Activated CD4-positive, alpha-beta memory T cell treated with anti-CD3 and anti-CD28 coated beads, Interleukin-2, amount 10 ng/mL, durations not matched to agents 7 days and 5 days (primary cell): Measurements from ENCODE around the gene OXSR1. TPM values are rescaled to one million over a fixed set of nuclear protein-coding genes. Genes with fewer than 3 reads are reported as not detected.
A peak's percentile ranks its signal among the peaks of the same experiment; 100 is the strongest.
"Not testable (repeated sequence)": the region's sequence is repeated elsewhere in the genome, so short reads cannot be mapped to it uniquely, and the experiment has no call there.

Experiments used
- CTCF ChIA-PET: fragments of 350-600 bp; sonication (Branson Sonifier 250); formaldehyde crosslinking; loops from one replicate; lab custom pipeline; 2021; ENCODE audit warnings: antibody characterized with exemption, inconsistent platforms; lab: Charles Lee
- POLR2A ChIA-PET: fragments of 350-600 bp; sonication (Branson Sonifier 250); formaldehyde crosslinking; loops from one replicate; lab custom pipeline; 2021; ENCODE audit warnings: antibody characterized with exemption; lab: Charles Lee
- DNase-seq: peaks from one replicate; pipeline ENCODE4 v3.0.0-alpha.2; 2020
- H3K27ac Mint-ChIP-seq: one replicate; pipeline ENCODE4 v1.8.0; 2021; ENCODE audit warnings: mild to moderate bottlenecking, mixed read lengths
- H3K27me3 Mint-ChIP-seq: one replicate; pipeline ENCODE4 v1.8.0; 2021; ENCODE audit warnings: mixed read lengths
- H3K36me3 Mint-ChIP-seq: one replicate; pipeline ENCODE4 v1.8.0; 2021; ENCODE audit warnings: low read depth, mixed read lengths
- H3K4me1 Mint-ChIP-seq: one replicate; pipeline ENCODE4 v1.8.0; 2021; ENCODE audit warnings: mixed read lengths
- H3K4me3 Mint-ChIP-seq: one replicate; pipeline ENCODE4 v1.8.0; 2021; ENCODE audit warnings: mild to moderate bottlenecking, mixed read lengths
- H3K9me3 Mint-ChIP-seq: one replicate; pipeline ENCODE4 v1.8.0; 2021; ENCODE audit warnings: mixed read lengths
- total RNA-seq, 2 experiments: library from RNA; stranded (reverse); gene quantifications; one replicate each; pipeline ENCODE4 v1.2.3, GENCODE V29; 2021

Gene OXSR1
- total RNA-seq, 2 experiments from 2014 or later, result 67.5 to 71.3 TPM

GRCh38 chr3:38186781-38187180 is 21.4 kb downstream of the OXSR1 start:
- Mint-ChIP-seq H3K9me3 (no peaks in the 10 kb centered on the region), H3K36me3 (peaks cover 47% of the 10 kb centered on the region), H3K27me3 (no peaks in the 10 kb centered on the region), H3K4me1 (peaks cover 9% of the 10 kb centered on the region), H3K27ac (no peak overlapping the region), H3K4me3 (no peak overlapping the region)
- POLR2A ChIA-PET, result interaction anchor here (1.6 to 2.6 kb wide), 2 partner anchors 21 to 50 kb away, joined by 3 to 18 read pairs; partner anchors contain the start of genes ACAA1 and OXSR1
- DNase-seq, result no peak
- CTCF ChIA-PET, result no interaction called here

DNA sequence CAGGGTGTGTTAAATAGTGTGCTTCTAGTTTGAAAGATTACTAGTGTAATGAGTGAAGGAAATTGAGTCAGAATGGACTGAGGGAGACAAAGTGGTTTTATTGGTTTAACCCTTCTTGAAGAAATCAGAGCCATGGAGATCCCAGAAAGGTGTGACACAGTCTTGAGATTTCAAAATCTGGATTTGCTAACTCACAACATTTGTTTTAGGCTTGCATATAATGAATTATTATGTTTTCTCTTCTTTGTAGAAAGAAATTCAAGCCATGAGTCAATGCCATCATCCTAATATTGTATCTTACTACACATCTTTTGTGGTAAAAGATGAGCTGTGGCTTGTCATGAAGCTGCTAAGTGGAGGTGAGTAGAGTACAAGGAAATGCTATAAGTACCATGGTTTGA is 25.1 kb downstream of the OXSR1 start:
- Mint-ChIP-seq H3K4me1 (peaks cover 9% of the 10 kb centered on the region), H3K36me3 (peaks cover 48% of the 10 kb centered on the region), H3K4me3 (no peak overlapping the region), H3K9me3 (no peaks in the 10 kb centered on the region), H3K27ac (peak overlapping the region; percentile 24), H3K27me3 (no peaks in the 10 kb centered on the region)
- no peak for DNase-seq
- POLR2A ChIA-PET, result interaction anchor here (1.9 to 4.8 kb wide), 2 partner anchors 14 to 26 kb away, joined by 7 to 34 read pairs; partner anchors contain the start of gene OXSR1
- CTCF ChIA-PET, result interaction anchor here (1.0 to 1.4 kb wide), 2 partner anchors 15 to 26 kb away, joined by 4 to 6 read pairs; no protein-coding TSS in a partner anchor

GRCh38 chr3:38202931-38203330 is 37.6 kb downstream of the OXSR1 start:
- H3K27me3 Mint-ChIP-seq, H3K27ac Mint-ChIP-seq, POLR2A ChIA-PET, H3K4me3 Mint-ChIP-seq, DNase-seq, H3K9me3 Mint-ChIP-seq: not testable (repeated sequence)
- Mint-ChIP-seq H3K36me3 (peaks cover 59% of the 10 kb centered on the region), H3K4me1 (peaks cover 57% of the 10 kb centered on the region)
- CTCF ChIA-PET, result interaction anchor here (0.7 kb wide), 1 partner anchor 14 kb away, joined by 3 read pairs; no protein-coding TSS in a partner anchor

DNA sequence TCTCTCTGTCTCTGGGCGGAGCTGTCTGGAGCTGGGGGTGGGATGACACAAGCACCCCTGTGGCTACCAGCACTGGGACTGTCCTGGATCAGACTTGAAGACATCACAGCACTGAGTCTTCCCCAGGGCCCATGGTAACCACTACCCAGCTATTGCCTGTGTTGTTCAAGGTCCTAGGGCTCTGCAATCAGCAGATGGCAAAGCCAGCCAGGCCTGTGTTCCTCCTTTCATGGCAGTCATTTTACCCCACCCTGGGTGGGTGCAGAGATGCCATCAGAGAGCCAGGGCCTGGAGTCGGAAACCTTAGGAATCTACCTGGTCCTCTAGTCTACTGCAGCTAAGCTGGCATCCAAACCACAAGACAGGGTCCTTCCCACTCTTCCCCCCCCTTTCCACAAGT is 38.4 kb downstream of the OXSR1 start:
- peaks cover 61% of the 10 kb centered on the region for H3K4me1 Mint-ChIP-seq

DNA sequence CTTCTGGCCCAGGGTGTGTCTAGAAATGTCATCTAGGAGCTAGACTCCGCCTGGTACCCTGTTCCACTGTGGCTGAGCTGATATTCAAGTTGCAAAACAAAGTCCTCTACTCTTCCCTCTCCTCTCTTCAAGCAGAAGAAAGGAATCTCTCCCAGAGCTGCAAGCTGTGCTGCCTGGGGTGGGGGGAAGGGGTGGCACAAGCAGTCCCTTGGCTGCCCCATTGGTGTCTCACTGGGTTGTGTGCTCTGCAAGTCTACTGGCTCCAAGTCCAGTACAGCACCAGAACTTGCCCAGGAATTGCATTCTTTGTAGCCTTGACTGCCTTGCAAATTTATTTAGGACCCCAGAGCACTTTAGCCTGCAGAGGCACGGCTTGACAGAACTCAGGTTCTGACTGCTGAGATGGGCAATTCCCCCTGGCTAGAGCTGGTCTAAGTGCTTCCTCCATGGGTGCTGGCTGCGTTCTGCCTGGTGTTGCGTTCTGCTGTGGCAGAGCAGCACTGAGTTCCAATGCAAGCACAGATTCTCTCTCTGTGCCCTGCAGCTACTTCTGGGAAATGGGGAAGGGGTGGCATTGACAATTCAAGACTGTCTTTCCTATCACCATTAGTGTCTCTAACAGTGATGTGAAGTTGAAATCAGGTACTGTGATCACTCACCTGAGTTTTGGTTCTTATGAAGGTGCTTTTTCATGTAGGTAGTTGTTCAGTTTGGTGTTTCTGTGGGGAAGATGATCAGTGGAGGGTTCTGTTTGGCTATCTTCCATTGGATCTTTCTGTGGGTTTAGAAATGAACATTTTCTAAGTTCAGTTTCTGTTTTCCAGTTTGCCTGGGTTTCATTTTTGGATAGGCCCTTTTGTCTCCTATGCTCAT is 39.5 kb downstream of the OXSR1 start:
- Mint-ChIP-seq H3K4me1 (peaks cover 66% of the 10 kb centered on the region), H3K36me3 (peaks cover 58% of the 10 kb centered on the region), H3K4me3 (no peak overlapping the region), H3K9me3 (no peaks in the 10 kb centered on the region), H3K27me3 (no peaks in the 10 kb centered on the region), H3K27ac (peak overlapping the region; percentile 59)
- ChIA-PET CTCF (interaction anchor here (1.7 kb wide), 1 partner anchor 14 kb away, joined by 4 read pairs; no protein-coding TSS in a partner anchor), POLR2A (interaction anchor here (0.7 to 3.8 kb wide), 5 partner anchors 8 to 68 kb away, joined by 3 to 20 read pairs (median 10); partner anchors contain the start of genes ACAA1 and OXSR1)
- no peak for DNase-seq

More for the DNA sequence above, 38.4 kb downstream of the OXSR1 start:
- H3K27ac Mint-ChIP-seq, result no peak overlapping the region
- ChIA-PET POLR2A (interaction anchor here (1.8 to 3.8 kb wide), 3 partner anchors 9 to 39 kb away, joined by 7 to 20 read pairs (median 10); partner anchors contain the start of gene OXSR1), CTCF (interaction anchor here (0.7 kb wide), 1 partner anchor 280 kb away, joined by 3 read pairs; no protein-coding TSS in a partner anchor)
- H3K4me3 Mint-ChIP-seq, result no peak overlapping the region
- no peaks in the 10 kb centered on the region for H3K9me3 Mint-ChIP-seq
- DNase-seq, result no peak
- H3K27me3 Mint-ChIP-seq, result no peaks in the 10 kb centered on the region
- peaks cover 60% of the 10 kb centered on the region for H3K36me3 Mint-ChIP-seq

GRCh38 chr3:38205472-38205805 is 40.1 kb downstream of the OXSR1 start:
- CTCF ChIA-PET, result interaction anchor here (1.7 kb wide), 1 partner anchor 15 kb away, joined by 4 read pairs; no protein-coding TSS in a partner anchor
- H3K27me3 Mint-ChIP-seq, result no peaks in the 10 kb centered on the region
- peak overlapping the region; percentile 59 for H3K27ac Mint-ChIP-seq
- no peak for DNase-seq
- H3K9me3 Mint-ChIP-seq, result no peaks in the 10 kb centered on the region
- no peak overlapping the region for H3K4me3 Mint-ChIP-seq
- POLR2A ChIA-PET, result interaction anchor here (0.7 to 3.8 kb wide), 5 partner anchors 8 to 68 kb away, joined by 3 to 20 read pairs (median 7); partner anchors contain the start of genes ACAA1 and OXSR1
- peaks cover 69% of the 10 kb centered on the region for H3K4me1 Mint-ChIP-seq
- H3K36me3 Mint-ChIP-seq, result peaks cover 56% of the 10 kb centered on the region

DNA sequence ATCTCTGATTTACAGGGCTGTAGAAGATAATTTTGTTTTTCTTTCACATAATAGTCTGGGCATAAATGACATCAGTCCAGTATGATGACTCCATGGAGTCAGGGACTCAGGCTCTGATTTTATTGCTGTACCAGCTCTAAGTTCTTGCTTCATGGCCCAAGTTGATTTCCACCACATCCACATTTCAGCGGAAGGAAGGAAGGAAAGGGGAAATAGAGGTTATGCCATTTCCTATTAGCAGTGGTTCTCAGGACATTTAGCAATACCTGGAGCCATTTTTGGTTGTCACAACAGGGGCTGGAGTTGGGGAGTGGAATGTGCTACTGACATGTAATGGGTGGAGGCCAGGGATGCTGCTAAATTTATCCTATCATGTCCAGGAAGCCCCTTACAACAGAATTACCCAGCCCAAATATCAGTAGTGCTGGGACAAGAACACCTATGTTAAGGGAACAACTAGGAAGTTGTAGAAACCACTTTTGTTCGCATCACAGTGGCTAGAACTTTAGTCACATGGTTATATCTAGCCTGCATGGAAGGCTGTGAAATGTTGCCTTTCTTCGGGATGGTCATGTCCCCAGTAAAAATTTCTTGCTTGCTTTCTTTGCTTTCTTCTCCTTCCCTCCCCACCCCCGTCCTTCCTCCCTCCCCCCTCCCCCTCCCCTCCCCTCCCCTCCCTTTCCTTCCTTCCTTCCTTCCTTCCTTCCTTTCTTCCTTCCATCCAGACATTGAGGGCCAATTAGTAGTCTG is 42.1 kb downstream of the OXSR1 start:
- POLR2A ChIA-PET, result interaction anchor here (2.2 to 3.8 kb wide), 2 partner anchors 42 to 70 kb away, joined by 10 to 20 read pairs; partner anchors contain the start of genes ACAA1 and OXSR1
- Mint-ChIP-seq H3K4me3 (no peak overlapping the region), H3K4me1 (peaks cover 72% of the 10 kb centered on the region), H3K36me3 (peaks cover 54% of the 10 kb centered on the region), H3K27ac (no peak overlapping the region), H3K9me3 (no peaks in the 10 kb centered on the region), H3K27me3 (no peaks in the 10 kb centered on the region)
- CTCF ChIA-PET, result no interaction called here
- no peak for DNase-seq

DNA sequence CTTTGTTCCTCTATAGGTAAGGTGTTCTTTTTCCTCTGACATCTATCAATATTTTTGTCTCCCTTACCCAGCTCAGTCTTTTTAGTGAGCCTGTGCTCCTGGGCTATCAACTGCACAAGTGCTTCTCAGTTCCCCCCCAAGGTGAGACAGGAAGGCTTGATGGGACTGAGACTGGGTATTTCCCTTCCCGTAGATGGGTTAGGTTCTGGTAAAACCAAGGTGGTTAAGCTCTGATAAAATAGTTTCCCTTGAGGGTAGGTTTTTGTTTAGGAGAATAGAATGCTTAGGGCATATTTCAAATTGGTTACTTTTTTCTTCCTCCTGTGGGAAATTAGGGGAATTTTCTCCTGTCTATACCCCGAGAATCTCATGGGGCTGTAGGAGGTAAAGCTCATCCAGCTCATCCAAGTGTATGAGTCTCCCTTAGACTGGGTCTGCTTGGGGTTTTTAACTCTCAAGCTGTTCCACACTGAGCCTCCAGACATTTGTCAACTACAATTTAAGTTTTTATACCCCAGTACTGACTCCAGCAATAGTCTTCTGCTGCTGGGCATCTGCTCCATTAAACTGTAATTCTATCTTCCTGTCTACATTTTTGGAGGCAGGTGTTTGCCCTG is 44.9 kb downstream of the OXSR1 start:
- Mint-ChIP-seq H3K4me1 (peaks cover 51% of the 10 kb centered on the region), H3K36me3 (peaks cover 34% of the 10 kb centered on the region), H3K4me3 (no peak overlapping the region), H3K27me3 (no peaks in the 10 kb centered on the region), H3K27ac (no peak overlapping the region), H3K9me3 (no peaks in the 10 kb centered on the region)
- ChIA-PET CTCF (interaction anchor here (0.8 kb wide), 1 partner anchor 16 kb away, joined by 3 read pairs; no protein-coding TSS in a partner anchor), POLR2A (interaction anchor here (1.5 kb wide), 1 partner anchor 45 kb away, joined by 7 read pairs; the partner anchor contains the start of gene OXSR1)
- DNase-seq, result no peak

DNA sequence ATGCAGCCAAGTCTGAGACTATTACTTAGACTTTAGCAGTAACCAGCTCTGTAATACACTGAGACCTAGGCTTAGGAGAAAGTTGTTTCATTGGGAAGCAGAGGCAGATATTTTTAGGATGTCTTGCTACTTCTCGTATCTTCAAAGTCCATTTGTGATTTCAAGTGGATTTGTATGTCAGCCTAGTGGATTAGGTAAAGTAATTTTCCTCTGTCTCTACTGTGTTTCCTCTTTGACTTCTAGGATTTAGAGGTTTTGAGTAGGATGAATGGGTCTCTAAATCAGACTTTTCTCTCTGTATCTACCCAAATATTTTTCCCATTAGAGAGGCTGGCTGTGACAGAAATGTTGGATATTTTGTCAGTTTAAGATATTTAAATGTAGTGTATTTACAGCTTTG is 46.8 kb downstream of the OXSR1 start:
- DNase-seq, result no peak

GRCh38 chr3:38214560-38214959 is 49.2 kb downstream of the OXSR1 start:
- H3K9me3 Mint-ChIP-seq, result no peaks in the 10 kb centered on the region
- no peak overlapping the region for H3K4me3 Mint-ChIP-seq
- no peak overlapping the region for H3K27ac Mint-ChIP-seq
- no peak for DNase-seq
- ChIA-PET POLR2A (no interaction called here), CTCF (interaction anchor here (0.5 kb wide), 1 partner anchor 26 kb away, joined by 3 read pairs; no protein-coding TSS in a partner anchor)
- no peaks in the 10 kb centered on the region for H3K27me3 Mint-ChIP-seq
- H3K4me1 Mint-ChIP-seq, result peaks cover 22% of the 10 kb centered on the region
- peaks cover 41% of the 10 kb centered on the region for H3K36me3 Mint-ChIP-seq

More for the DNA sequence above, 46.8 kb downstream of the OXSR1 start:
- POLR2A ChIA-PET, result no interaction called here
- Mint-ChIP-seq H3K4me3 (no peak overlapping the region), H3K4me1 (peaks cover 36% of the 10 kb centered on the region), H3K36me3 (peaks cover 38% of the 10 kb centered on the region), H3K9me3 (no peaks in the 10 kb centered on the region), H3K27me3 (no peaks in the 10 kb centered on the region), H3K27ac (no peak overlapping the region)
- CTCF ChIA-PET, result no interaction called here

DNA sequence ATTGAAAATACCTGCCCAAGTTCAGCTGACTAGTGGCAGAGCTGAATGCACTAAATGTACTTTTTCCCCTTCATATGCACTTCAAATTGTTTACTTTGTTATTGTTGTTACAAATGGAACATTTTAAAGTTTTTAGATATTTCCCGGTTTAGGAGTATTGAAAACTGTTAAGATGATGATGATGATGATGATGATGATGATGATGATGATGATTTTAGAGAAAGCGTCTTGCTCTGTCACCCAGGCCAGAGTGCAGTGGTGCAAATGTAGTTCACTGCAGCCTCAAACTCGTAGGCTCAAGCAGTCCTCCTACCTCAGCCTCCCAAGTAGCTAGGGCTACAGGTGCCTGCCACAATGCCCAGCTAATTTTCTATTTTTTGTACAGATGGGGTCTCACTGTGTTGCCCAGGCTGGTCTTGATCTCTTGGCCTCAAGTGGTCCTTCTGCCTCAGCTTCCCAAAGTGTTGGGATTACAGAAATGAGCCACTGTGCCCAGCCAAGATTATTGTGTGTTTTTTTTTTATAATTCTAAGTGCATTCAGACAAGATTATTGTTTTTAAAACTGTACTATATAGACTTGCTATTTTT is 54.4 kb downstream of the OXSR1 start:
- H3K27ac Mint-ChIP-seq, result no peak overlapping the region
- no peaks in the 10 kb centered on the region for H3K27me3 Mint-ChIP-seq
- no peaks in the 10 kb centered on the region for H3K9me3 Mint-ChIP-seq
- ChIA-PET POLR2A (interaction anchor here (1.2 kb wide), 1 partner anchor 54 kb away, joined by 4 read pairs; the partner anchor contains the start of gene OXSR1), CTCF (no interaction called here)
- H3K4me1 Mint-ChIP-seq, result no peaks in the 10 kb centered on the region
- peaks cover 45% of the 10 kb centered on the region for H3K36me3 Mint-ChIP-seq
- DNase-seq, result no peak
- no peak overlapping the region for H3K4me3 Mint-ChIP-seq

GRCh38 chr3:38221005-38221404 is 55.7 kb downstream of the OXSR1 start:
- H3K9me3 Mint-ChIP-seq, result no peaks in the 10 kb centered on the region
- H3K36me3 Mint-ChIP-seq, result peaks cover 55% of the 10 kb centered on the region
- H3K4me1 Mint-ChIP-seq, result no peaks in the 10 kb centered on the region
- H3K27me3 Mint-ChIP-seq, result no peaks in the 10 kb centered on the region
- H3K4me3 Mint-ChIP-seq, result no peak overlapping the region
- ChIA-PET CTCF (no interaction called here), POLR2A (no interaction called here)
- no peak overlapping the region for H3K27ac Mint-ChIP-seq
- no peak for DNase-seq
